ENCODE measurements around the gene ICAM1.

The ICAM1 gene

DNA sequence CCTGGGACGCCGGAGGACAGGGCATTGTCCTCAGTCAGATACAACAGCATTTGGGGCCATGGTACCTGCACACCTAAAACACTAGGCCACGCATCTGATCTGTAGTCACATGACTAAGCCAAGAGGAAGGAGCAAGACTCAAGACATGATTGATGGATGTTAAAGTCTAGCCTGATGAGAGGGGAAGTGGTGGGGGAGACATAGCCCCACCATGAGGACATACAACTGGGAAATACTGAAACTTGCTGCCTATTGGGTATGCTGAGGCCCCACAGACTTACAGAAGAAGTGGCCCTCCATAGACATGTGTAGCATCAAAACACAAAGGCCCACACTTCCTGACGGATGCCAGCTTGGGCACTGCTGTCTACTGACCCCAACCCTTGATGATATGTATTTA is 14.5 kb downstream of the ICAM1 start:
- Histone ChIP-seq H3K4me1 (peaks cover 54 to 97% (median 59%) of the 10 kb centered on the region in 10 experiments), H3K27me3 (peaks cover 30 to 42% (median 39%) of the 10 kb centered on the region in 11 experiments), H3K9me3 (replicated peaks in 1 of 11) (peaks cover 0 to 7% (median 0%) of the 10 kb centered on the region in 11 experiments; a peak in 3 of 22 replicates), H3K27ac (peak overlapping the region in 8 of 11 experiments; percentile 51 to 77 (median 66); a peak in 13 of 22 replicates), H3K4me3 (no peak overlapping the region), H3K9ac (peak overlapping the region in 3 of 11 experiments; percentile 27 to 72 (median 45); a peak in 3 of 22 replicates), H4K20me1 (peaks cover 4 to 83% (median 17%) of the 10 kb centered on the region in 11 experiments; a peak in 19 of 22 replicates), H3K4me2 (peak overlapping the region; percentile 18 to 96 (median 88); a peak in 21 of 22 replicates), H3K36me3 (peaks cover 24 to 58% (median 39%) of the 10 kb centered on the region in 11 experiments)
- no peak for TF ChIP-seq Cebpa-rat (IDR thresholded peaks at IDR 0.05)

DNA sequence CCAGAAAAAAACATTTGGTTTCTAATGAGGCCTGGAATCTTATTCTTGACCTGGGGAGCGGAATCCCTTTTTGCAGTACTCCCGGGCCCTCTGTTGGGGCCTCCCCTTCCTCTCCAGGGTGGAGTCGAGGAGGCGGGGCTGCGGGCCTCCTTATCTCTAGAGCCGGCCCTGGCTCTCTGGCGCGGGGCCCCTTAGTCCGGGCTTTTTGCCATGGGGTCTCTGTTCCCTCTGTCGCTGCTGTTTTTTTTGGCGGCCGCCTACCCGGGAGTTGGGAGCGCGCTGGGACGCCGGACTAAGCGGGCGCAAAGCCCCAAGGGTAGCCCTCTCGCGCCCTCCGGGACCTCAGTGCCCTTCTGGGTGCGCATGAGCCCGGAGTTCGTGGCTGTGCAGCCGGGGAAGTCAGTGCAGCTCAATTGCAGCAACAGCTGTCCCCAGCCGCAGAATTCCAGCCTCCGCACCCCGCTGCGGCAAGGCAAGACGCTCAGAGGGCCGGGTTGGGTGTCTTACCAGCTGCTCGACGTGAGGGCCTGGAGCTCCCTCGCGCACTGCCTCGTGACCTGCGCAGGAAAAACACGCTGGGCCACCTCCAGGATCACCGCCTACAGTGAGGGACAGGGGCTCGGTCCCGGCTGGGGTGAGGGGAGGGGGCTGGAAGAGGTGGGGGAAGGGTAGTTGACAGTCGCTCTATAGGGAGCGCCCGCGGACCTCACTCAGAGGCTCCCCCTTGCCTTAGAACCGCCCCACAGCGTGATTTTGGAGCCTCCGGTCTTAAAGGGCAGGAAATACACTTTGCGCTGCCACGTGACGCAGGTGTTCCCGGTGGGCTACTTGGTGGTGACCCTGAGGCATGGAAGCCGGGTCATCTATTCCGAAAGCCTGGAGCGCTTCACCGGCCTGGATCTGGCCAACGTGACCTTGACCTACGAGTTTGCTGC is 16.1 kb downstream of the ICAM1 start, which contains the start of gene ICAM4:
Gene ICAM4, plus strand, starts transcription at position 153 of the 935 bp plus-strand sequence. Its CDS starts 58 bp downstream, at position 211.
- H3K9ac ChIP-seq: peak within 1 kb of the TSS; percentile 20 to 72 (median 58); a peak in 20 of 22 replicates
- peaks cover 20 to 43% (median 38%) of the 10 kb centered on the region in 11 experiments for H3K36me3 ChIP-seq
- H3K4me3 ChIP-seq: peak within 1 kb of the TSS; percentile 7 to 67 (median 48)
- TF ChIP-seq Cebpa-rat (IDR thresholded peaks at IDR 0.05): no peak
- H3K27me3 ChIP-seq: peaks cover 47 to 59% (median 55%) of the 10 kb centered on the region in 11 experiments
- peak within 1 kb of the TSS; percentile 83 to 96 (median 88) for H3K4me2 ChIP-seq
- peaks cover 67 to 99% (median 74%) of the 10 kb centered on the region in 10 experiments for H3K4me1 ChIP-seq
- H3K9me3 ChIP-seq (replicated peaks in 1 of 11): peaks cover 0 to 7% (median 0%) of the 10 kb centered on the region in 11 experiments; a peak in 3 of 22 replicates
- H3K27ac ChIP-seq: peak within 1 kb of the TSS in 10 of 11 experiments; percentile 32 to 77 (median 62); a peak in 19 of 22 replicates
- H4K20me1 ChIP-seq: peaks cover 21 to 83% (median 34%) of the 10 kb centered on the region in 11 experiments; a peak in 21 of 22 replicates

DNA sequence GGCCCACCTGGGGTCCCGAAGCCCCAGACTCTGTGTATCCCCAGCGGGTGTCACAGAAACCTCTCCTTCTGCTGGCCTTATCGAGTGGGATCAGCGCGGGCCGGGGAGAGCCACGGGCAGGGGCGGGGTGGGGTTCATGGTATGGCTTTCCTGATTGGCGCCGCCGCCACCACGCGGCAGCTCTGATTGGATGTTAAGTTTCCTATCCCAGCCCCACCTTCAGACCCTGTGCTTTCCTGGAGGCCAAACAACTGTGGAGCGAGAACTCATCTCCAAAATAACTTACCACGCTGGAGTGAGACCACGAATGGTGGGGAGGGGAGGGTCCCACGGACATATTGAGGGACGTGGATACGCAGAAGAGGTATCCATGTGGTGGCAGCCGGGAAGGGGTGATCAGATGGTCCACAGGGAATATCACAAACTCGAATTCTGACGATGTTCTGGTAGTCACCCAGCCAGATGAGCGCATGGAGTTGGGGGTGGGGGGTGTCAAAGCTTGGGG is 17.8 kb downstream of the ICAM1 start:
- Histone ChIP-seq H3K36me3 (peaks cover 19 to 27% (median 24%) of the 10 kb centered on the region in 11 experiments), H3K27ac (no peak overlapping the region), H3K27me3 (peaks cover 63 to 76% (median 72%) of the 10 kb centered on the region in 11 experiments), H4K20me1 (peaks cover 24 to 77% (median 40%) of the 10 kb centered on the region in 11 experiments), H3K4me2 (peak overlapping the region; percentile 83 to 96 (median 88)), H3K4me3 (peak overlapping the region; percentile 38 to 67 (median 52)), H3K9ac (peak overlapping the region in 4 of 11 experiments; percentile 12 to 30 (median 24); a peak in 3 of 22 replicates), H3K4me1 (peaks cover 80 to 100% (median 86%) of the 10 kb centered on the region in 10 experiments), H3K9me3 (replicated peaks in 1 of 11) (peaks cover 0 to 20% (median 4%) of the 10 kb centered on the region in 11 experiments; a peak in 8 of 22 replicates)
- no peak for TF ChIP-seq Cebpa-rat (IDR thresholded peaks at IDR 0.05)

DNA sequence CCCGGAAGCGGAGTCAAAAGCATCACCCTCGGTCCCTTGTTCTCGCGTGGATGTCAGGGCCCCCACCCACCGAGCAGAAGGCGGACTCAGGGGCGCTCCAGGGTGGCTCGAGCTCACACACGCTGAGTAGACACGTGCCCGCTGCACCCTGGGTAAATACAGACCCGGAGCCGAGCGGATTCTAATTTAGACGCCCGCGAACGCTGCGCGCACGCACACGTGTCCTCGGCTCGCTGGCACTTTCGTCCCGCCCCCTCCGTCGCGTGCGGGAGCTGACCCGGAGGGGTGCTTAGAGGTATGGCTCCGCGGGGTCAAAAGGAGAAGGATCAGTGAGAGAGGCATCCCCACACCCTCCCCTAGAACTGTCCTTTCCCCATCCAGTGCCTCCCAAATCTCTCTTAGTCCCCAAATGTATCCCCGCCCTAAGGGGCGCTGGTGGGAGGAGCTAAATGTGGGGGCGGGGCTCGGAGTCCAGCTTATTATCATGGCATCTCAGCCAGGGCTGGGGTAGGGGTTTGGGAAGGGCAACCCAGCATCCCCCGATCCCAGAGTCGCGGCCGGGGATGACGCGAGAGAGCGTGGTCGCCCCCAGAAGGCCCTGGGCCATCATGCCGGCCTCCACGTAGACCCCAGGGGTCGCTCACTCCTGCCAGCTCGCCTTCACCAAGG is 18.4 kb downstream of the ICAM1 start:
- Histone ChIP-seq H3K4me1 (peaks cover 80 to 100% (median 89%) of the 10 kb centered on the region in 10 experiments), H3K4me2 (peak overlapping the region; percentile 83 to 96 (median 88)), H3K9ac (peak overlapping the region in 4 of 11 experiments; percentile 12 to 30 (median 24); a peak in 3 of 22 replicates), H3K27me3 (peaks cover 69 to 82% (median 78%) of the 10 kb centered on the region in 11 experiments), H3K4me3 (peak overlapping the region; percentile 38 to 67 (median 52)), H3K27ac (no peak overlapping the region), H3K36me3 (peaks cover 15 to 21% (median 18%) of the 10 kb centered on the region in 11 experiments), H3K9me3 (replicated peaks in 1 of 11) (peaks cover 0 to 21% (median 4%) of the 10 kb centered on the region in 11 experiments; a peak in 8 of 22 replicates), H4K20me1 (peaks cover 23 to 77% (median 35%) of the 10 kb centered on the region in 11 experiments)
- TF ChIP-seq Cebpa-rat (IDR thresholded peaks at IDR 0.05): no peak

DNA sequence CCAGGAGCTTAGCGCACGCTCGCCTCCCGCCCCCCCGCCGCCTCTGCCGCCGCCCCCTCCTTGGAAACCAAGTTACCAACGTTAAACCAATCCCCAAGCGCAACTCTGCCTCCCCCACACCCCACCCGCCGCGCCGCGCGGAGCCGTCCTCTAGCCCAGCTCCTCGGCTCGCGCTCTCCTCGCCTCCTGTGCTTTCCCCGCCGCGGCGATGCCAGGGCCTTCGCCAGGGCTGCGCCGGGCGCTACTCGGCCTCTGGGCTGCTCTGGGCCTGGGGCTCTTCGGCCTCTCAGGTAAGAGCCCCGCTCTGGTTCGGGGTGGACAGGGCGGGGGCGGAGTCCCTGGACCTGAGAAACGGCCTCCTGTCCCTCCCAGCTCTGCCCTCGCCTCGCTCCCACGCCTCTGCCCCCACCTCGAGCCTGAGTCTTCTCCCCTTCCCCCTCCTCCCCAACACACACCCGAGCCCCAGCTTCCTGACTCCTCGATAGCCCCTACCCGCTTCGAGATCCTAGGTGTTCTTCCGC is 19.0 kb downstream of the ICAM1 start, which contains the start of gene ICAM5:
Gene ICAM5, plus strand, starts transcription at position 117 of the 521 bp plus-strand sequence. Its CDS starts 92 bp downstream, at position 209.
- no peak for TF ChIP-seq Cebpa-rat (IDR thresholded peaks at IDR 0.05)
- Histone ChIP-seq H3K9me3 (replicated peaks in 1 of 11) (peaks cover 0 to 21% (median 4%) of the 10 kb centered on the region in 11 experiments; a peak in 8 of 22 replicates), H3K4me2 (peak within 1 kb of the TSS; percentile 83 to 96 (median 88)), H3K27ac (no peak within 1 kb of the TSS), H4K20me1 (peaks cover 17 to 74% (median 33%) of the 10 kb centered on the region in 11 experiments), H3K27me3 (peaks cover 75 to 87% (median 84%) of the 10 kb centered on the region in 11 experiments), H3K9ac (peak within 1 kb of the TSS in 5 of 11 experiments; percentile 12 to 39 (median 29); a peak in 4 of 22 replicates), H3K4me3 (peak within 1 kb of the TSS; percentile 39 to 67 (median 53)), H3K36me3 (peaks cover 9 to 15% (median 12%) of the 10 kb centered on the region in 11 experiments), H3K4me1 (peaks cover 79 to 100% (median 87%) of the 10 kb centered on the region in 10 experiments)

DNA sequence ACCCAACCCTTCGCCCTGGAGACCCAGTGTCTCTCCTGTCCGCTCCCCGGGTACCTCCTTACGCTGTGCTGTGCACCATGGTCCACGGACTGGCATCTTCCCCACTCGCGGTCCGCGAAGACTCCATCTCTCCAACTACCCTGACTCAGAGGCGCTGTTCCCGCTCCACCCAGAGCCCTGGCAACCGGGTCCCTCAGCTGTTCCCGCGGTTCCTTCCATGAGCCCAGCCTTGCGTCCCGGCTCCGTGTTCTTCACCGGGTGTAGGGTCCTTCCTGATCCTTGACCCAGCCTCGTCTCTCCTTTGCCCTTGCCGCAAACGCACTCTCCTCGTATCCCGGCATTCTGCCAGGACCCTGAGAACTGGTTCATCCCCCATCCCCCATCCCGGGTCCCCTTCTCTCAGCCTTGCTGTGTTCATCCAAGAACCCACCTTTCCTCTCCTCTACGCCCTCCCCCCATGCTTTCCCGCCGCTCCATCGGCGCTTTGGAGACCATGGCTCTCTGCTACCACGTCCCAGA is 19.5 kb downstream of the ICAM1 start:
- Histone ChIP-seq H3K27me3 (peaks cover 80 to 93% (median 89%) of the 10 kb centered on the region in 11 experiments), H3K9ac (peak overlapping the region in 1 of 11 experiments; percentile 39; a peak in 1 of 22 replicates), H3K4me1 (peaks cover 79 to 100% (median 89%) of the 10 kb centered on the region in 10 experiments), H4K20me1 (peaks cover 11 to 69% (median 35%) of the 10 kb centered on the region in 11 experiments), H3K27ac (no peak overlapping the region), H3K4me2 (peak overlapping the region; percentile 83 to 96 (median 88)), H3K9me3 (replicated peaks in 1 of 11) (peaks cover 0 to 21% (median 4%) of the 10 kb centered on the region in 11 experiments; a peak in 8 of 22 replicates), H3K36me3 (peaks cover 4 to 10% (median 7%) of the 10 kb centered on the region in 11 experiments), H3K4me3 (peak overlapping the region; percentile 39 to 67 (median 53); a peak in 18 of 20 replicates)
- TF ChIP-seq Cebpa-rat (IDR thresholded peaks at IDR 0.05): no peak

DNA sequence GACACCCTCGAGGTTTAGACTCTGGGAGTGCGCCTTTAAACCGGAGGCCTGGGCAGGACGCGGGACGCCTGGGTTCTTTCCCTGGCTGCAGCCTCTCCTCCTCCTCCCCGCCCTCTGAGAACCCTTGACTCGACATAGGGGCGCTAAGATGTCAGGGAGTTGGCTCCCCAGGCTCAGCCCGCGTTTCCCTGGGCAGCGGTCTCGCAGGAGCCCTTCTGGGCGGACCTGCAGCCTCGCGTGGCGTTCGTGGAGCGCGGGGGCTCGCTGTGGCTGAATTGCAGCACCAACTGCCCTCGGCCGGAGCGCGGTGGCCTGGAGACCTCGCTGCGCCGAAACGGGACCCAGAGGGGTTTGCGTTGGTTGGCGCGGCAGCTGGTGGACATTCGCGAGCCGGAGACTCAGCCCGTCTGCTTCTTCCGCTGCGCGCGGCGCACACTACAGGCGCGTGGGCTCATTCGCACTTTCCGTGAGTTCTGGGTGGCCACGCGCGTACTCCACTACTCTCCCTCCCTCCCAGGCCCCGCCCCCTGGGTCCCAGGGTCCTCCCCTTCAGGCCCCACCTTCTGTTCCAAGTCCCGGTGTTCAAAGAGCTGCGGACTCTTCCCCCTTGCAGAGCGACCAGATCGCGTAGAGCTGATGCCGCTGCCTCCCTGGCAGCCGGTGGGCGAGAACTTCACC is 20.1 kb downstream of the ICAM1 start:
- no peak for TF ChIP-seq Cebpa-rat (IDR thresholded peaks at IDR 0.05)
- H3K4me2 ChIP-seq: peak overlapping the region; percentile 83 to 96 (median 88)
- peaks cover 79 to 100% (median 89%) of the 10 kb centered on the region in 10 experiments for H3K4me1 ChIP-seq
- H3K36me3 ChIP-seq: peaks cover 0 to 4% (median 1%) of the 10 kb centered on the region in 11 experiments; a peak in 12 of 22 replicates
- H3K27me3 ChIP-seq: peaks cover 86 to 99% (median 95%) of the 10 kb centered on the region in 11 experiments
- H4K20me1 ChIP-seq: peaks cover 5 to 72% (median 36%) of the 10 kb centered on the region in 11 experiments
- peak overlapping the region in 6 of 11 experiments; percentile 17 to 57 (median 36); a peak in 9 of 22 replicates for H3K9ac ChIP-seq
- peak overlapping the region; percentile 39 to 67 (median 53) for H3K4me3 ChIP-seq
- H3K27ac ChIP-seq: no peak overlapping the region
- H3K9me3 ChIP-seq (replicated peaks in 1 of 11): peaks cover 0 to 21% (median 4%) of the 10 kb centered on the region in 11 experiments; a peak in 8 of 22 replicates
